GM12864 (cell line): ENCODE results near the gene LHFPL4.

Source experiments
- DNase-seq: peaks from one replicate; pipeline ENCODE4 v3.0.0-alpha.2; 2011; ENCODE audit warnings: low read depth
- H3K4me3 ChIP-seq: 2 replicates; pipeline ENCODE4 v1.5.1; 2011; ENCODE audit warnings: mild to moderate bottlenecking, low read depth, low read length, control low read depth
- CTCF ChIP-seq: IDR thresholded peaks from 2 replicates; pipeline ENCODE4 v1.5.1; 2011; ENCODE audit warnings: low read depth, mild to moderate bottlenecking, moderate library complexity, low read length, control low read depth, inconsistent platforms; ENCODE audit errors: missing control alignments

The LHFPL4 gene

GRCh38 chr3:9590282-9590791 is 36.7 kb upstream of the LHFPL4 start:
- no peak for DNase-seq
- H3K4me3 ChIP-seq, result no peak overlapping the region
- TF ChIP-seq CTCF, result no peak

DNA sequence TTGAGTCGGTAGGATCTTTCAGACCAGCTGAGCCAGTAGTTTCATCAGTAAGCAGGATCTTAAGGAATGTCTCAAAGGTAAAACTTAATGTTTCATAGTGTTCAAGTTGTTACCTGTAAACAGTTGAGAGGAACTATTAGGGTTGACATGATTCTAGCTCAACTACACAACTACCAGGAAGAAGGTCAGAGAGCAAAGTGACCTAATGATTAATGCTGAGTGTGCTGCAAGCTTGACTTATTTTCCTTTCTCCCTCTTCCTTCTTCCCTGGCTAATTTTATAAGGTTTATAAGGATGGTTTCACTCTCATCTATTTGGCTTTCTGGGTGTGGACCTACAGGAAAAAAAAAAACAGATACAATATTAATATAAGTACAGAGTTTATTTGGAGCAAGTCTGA is 30.2 kb upstream of the LHFPL4 start:
- no peak for DNase-seq
- no peak for TF ChIP-seq CTCF
- no peak overlapping the region for H3K4me3 ChIP-seq

DNA sequence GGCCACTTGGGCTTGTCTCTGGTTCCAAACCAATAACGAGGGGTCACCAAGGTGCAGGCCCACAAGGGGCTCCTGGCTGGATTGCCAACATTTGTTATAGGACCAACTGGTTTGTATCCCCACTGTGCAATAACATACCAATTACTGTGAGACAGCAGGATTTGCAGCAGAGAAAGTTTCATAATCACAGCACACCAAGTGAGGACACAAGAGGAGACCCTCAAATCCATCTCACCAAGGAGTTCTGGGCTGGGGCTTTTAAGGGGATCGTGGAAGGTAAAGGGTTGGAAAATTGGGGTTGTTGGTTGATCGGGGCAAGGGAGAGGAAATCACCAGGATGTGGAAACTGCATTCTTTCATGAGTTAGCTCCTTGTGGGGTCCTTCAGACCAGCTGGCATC is 29.7 kb upstream of the LHFPL4 start:
- DNase-seq, result no peak
- no peak overlapping the region for H3K4me3 ChIP-seq
- no peak for TF ChIP-seq CTCF

DNA sequence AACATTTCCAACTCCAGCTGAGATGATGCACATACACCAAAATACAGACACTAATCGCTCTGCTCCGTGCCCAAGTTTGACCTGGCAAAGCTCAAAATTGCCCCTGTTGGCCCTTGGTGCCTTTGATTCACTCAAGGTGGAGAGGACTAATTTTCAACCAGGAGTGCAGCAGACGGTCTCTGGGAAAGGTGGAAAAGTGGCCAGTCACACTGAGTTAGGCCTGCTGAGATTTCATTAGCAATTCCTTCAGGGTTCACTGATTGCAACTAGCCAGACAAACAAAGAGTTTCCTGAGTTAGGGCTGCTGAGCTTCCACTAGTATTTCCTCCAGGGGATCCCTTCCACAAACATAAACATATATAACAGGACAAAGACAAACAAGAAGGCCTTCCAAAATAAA is 28.7 kb upstream of the LHFPL4 start:
- DNase-seq, result no peak
- no peak for TF ChIP-seq CTCF
- H3K4me3 ChIP-seq, result no peak overlapping the region

GRCh38 chr3:9581742-9582141 is 28.1 kb upstream of the LHFPL4 start:
- DNase-seq, result no peak
- no peak for TF ChIP-seq CTCF
- no peak overlapping the region for H3K4me3 ChIP-seq

- no peak for TF ChIP-seq CTCF
- no peak for DNase-seq
- no peak overlapping the region for H3K4me3 ChIP-seq
Observed at GRCh38 chr3:9569054-9569453, 15.4 kb upstream of the LHFPL4 start.

GRCh38 chr3:9565316-9565715 is 11.7 kb upstream of the LHFPL4 start:
- H3K4me3 ChIP-seq, result no peak overlapping the region
- no peak for TF ChIP-seq CTCF

More at GRCh38 chr3:9565316-9565715, 11.7 kb upstream of the LHFPL4 start:
- no peak for DNase-seq
